Measurements from ENCODE around the gene RIMKLA.

RIMKLA gene

GRCh38 chr1:42450061-42450460, 69.5 kb downstream of the RIMKLA start:
- in situ Hi-C loops (cut with MboI; ENCODE audit: low sequenced_read_pairs, unreplicated experiment): no loop called here
- no peak for DNase-seq (ENCODE audit: low spot score)
- TF ChIP-seq, protein P1, sequence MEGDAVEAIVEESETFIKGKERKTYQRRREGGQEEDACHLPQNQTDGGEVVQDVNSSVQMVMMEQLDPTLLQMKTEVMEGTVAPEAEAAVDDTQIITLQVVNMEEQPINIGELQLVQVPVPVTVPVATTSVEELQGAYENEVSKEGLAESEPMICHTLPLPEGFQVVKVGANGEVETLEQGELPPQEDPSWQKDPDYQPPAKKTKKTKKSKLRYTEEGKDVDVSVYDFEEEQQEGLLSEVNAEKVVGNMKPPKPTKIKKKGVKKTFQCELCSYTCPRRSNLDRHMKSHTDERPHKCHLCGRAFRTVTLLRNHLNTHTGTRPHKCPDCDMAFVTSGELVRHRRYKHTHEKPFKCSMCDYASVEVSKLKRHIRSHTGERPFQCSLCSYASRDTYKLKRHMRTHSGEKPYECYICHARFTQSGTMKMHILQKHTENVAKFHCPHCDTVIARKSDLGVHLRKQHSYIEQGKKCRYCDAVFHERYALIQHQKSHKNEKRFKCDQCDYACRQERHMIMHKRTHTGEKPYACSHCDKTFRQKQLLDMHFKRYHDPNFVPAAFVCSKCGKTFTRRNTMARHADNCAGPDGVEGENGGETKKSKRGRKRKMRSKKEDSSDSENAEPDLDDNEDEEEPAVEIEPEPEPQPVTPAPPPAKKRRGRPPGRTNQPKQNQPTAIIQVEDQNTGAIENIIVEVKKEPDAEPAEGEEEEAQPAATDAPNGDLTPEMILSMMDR (IDR thresholded peaks at IDR 0.05; ENCODE audit: borderline replicate concordance, control extremely low read depth, extremely low read depth, insufficient read depth, missing control alignments): no peak

DNA sequence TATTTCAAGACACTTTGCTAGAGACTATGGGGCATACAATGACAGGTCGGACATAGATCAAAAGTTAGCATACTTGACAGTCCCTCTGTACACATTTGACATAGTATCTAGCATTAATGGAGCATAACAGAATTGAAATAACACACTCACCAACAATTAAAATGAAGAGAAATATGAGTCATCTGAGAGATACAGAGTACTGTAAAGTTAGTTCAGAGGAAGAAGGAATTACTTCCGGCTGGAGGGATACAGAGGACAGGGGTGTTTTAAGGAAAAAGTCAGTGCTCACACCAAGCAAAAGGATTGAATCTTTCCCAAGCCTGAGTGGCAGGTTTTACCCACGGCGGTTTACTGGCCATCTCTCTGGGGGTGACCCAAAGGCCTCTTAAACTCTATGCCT, 72.8 kb downstream of the RIMKLA start:
- in situ Hi-C loops (cut with MboI; ENCODE audit: low sequenced_read_pairs, unreplicated experiment): no loop called here
- no peak for DNase-seq (ENCODE audit: low spot score)
- TF ChIP-seq, protein P1 (IDR thresholded peaks at IDR 0.05; ENCODE audit: borderline replicate concordance, control extremely low read depth, extremely low read depth, insufficient read depth, missing control alignments): no peak

GRCh38 chr1:42454403-42454802, 73.8 kb downstream of the RIMKLA start:
- DNase-seq (ENCODE audit: low spot score): no peak
- TF ChIP-seq, protein P1 (IDR thresholded peaks at IDR 0.05; ENCODE audit: borderline replicate concordance, control extremely low read depth, extremely low read depth, insufficient read depth, missing control alignments): no peak
- in situ Hi-C loops (cut with MboI; ENCODE audit: low sequenced_read_pairs, unreplicated experiment): no loop called here

DNA sequence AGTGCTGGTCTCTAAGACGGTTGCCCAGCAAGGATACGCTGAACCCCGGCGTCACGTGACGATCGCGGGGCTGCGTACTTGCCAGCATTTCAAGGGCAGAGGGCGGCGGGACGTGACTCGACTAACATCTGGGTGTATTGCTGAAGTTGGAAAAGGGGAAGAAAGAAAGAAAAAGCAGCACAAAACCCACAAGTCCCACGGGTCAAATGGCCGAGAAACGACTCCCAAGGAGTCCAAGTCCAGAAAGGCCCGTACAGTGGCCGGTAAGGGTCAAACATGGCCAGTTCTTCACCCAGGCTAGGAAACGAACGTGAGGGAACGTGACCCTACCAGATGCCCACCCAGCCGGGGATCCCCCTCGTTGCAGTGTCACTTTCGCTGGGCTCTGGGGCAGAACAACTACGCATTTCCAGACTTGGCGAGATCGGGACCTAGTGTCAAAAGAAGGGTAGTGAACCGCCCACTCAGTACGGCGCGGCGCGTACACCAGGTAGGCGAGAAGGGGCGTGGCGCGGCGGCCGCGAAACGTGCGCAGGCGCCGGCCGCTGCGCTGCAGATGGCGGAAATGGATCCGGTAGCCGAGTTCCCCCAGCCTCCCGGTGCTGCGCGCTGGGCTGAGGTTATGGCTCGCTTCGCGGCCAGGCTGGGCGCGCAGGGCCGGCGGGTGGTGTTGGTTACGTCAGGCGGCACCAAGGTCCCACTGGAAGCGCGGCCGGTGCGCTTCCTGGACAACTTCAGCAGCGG, 75.6 kb downstream of the RIMKLA start, which contains the start of the genes PPCS and ZMYND12:
PPCS (plus strand) TSS at position 534 of the 744 bp plus-strand sequence; CDS start at position 557, 23 bp downstream.
ZMYND12 (minus strand) TSS at position 13 of the 744 bp plus-strand sequence. CDS start 25 bp downstream, outside the sequence.
- in situ Hi-C loops (cut with MboI; ENCODE audit: low sequenced_read_pairs, unreplicated experiment): no loop called here
- DNase-seq (ENCODE audit: low spot score): peak; percentile 93
- TF ChIP-seq, protein P1 (IDR thresholded peaks at IDR 0.05; ENCODE audit: borderline replicate concordance, control extremely low read depth, extremely low read depth, insufficient read depth, missing control alignments): no peak

DNA sequence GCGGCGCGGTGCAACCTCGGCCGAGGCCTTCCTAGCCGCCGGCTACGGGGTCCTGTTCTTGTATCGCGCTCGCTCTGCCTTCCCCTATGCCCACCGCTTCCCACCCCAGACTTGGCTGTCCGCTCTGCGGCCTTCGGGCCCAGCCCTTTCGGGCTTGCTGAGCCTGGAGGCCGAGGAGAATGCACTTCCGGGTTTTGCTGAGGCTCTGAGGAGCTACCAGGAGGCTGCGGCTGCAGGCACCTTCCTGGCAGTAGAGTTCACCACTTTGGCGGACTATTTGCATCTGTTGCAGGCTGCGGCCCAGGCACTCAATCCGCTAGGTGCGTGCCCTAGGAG, 76.1 kb downstream of the RIMKLA start:
- in situ Hi-C loops (cut with MboI; ENCODE audit: low sequenced_read_pairs, unreplicated experiment): no loop called here
- DNase-seq (ENCODE audit: low spot score): peak; percentile 78
- TF ChIP-seq, protein P1 (IDR thresholded peaks at IDR 0.05; ENCODE audit: borderline replicate concordance, control extremely low read depth, extremely low read depth, insufficient read depth, missing control alignments): no peak

GRCh38 chr1:42461196-42461595, 80.6 kb downstream of the RIMKLA start:
- in situ Hi-C loops (cut with MboI; ENCODE audit: low sequenced_read_pairs, unreplicated experiment): no loop called here
- DNase-seq (ENCODE audit: low spot score): no peak
- TF ChIP-seq, protein P1 (IDR thresholded peaks at IDR 0.05; ENCODE audit: borderline replicate concordance, control extremely low read depth, extremely low read depth, insufficient read depth, missing control alignments): no peak
